ENCODE results near the gene PAK3. TPM values are rescaled to one million over a fixed set of nuclear protein-coding genes. Genes with fewer than 3 reads are reported as not detected.

The PAK3 gene
- total and polyA plus RNA-seq, 2 donors (not counting 3 experiments of a cell fraction or from before 2014, with no cell fraction given) = 0.01 to 0.15 TPM

GRCh38 chrX:111260451-111260850, 164.5 kb downstream of the PAK3 start:
- DNase-seq (ENCODE audit: low read depth, low spot score) (no peak), FAIRE-seq (no peak)
- ChIA-PET CTCF (no interaction called here), POLR2A (no interaction called here)
- Histone ChIP-seq H3K9me1 (replicated peaks; ENCODE audit: control insufficient read depth, extremely low read depth, insufficient read depth, low read length) (no peaks in the 10 kb centered on the region), H3K9ac (replicated peaks; ENCODE audit: extremely low read depth, insufficient read depth, low read length) (no peak overlapping the region), H3K9me3 (replicated peaks; ENCODE audit: control insufficient read depth, insufficient read depth, low read length) (no peaks in the 10 kb centered on the region), H3K27me3 (ENCODE audit: control insufficient read depth in 2 of 2, insufficient read depth in 2 of 2, low read length in 2 of 2) (no peaks in the 10 kb centered on the region), H3K4me1 (ENCODE audit: control insufficient read depth, extremely low read depth, insufficient read depth, low read length) (no peaks in the 10 kb centered on the region), H3K4me2 (ENCODE audit: insufficient read depth, low read length) (no peak overlapping the region), H4K20me1 (replicated peaks; ENCODE audit: control insufficient read depth, extremely low read depth, insufficient read depth, low read length) (no peaks in the 10 kb centered on the region), H3K4me3 (replicated peaks in 1 of 3; ENCODE audit: insufficient read depth in 1 of 3, low read depth in 1 of 3, low read length in 3 of 3) (no peak overlapping the region), H3K36me3 (ENCODE audit: control insufficient read depth in 2 of 2, extremely low read depth in 1 of 2, insufficient read depth in 2 of 2, low read length in 2 of 2) (no peaks in the 10 kb centered on the region), H2AFZ (ENCODE audit: low read depth, low read length) (no peak overlapping the region), H3K27ac (ENCODE audit: insufficient read depth, low read depth, low read length) (no peak overlapping the region), H3K79me2 (ENCODE audit: control insufficient read depth, insufficient read depth, low read length) (no peaks in the 10 kb centered on the region)
- BruUV-seq (replicated peaks) = no TSS peak
- TF ChIP-seq MAX (IDR thresholded peaks at IDR 0.05; ENCODE audit: insufficient read depth, insufficient read length) (no peak), CTCF (IDR thresholded peaks at IDR 0.05; ENCODE audit: extremely low read depth in 1 of 2, insufficient read depth in 1 of 2, low read depth in 1 of 2, low read length in 2 of 2) (no peak), POLR2AphosphoS5 (IDR thresholded peaks at IDR 0.05; ENCODE audit: insufficient read depth, low read depth, low read length) (no peak)
- intact Hi-C loops (cut with micrococcal nuclease) = no loop called here
- dilution Hi-C loops (cut with MboI; ENCODE audit: extremely low pct_ligation_motif_present, low sequenced_read_pairs) = no loop called here

- no peaks in the 10 kb centered on the region for H3K9me3 ChIP-seq (replicated peaks; ENCODE audit: control insufficient read depth, insufficient read depth, low read length)
- no peaks in the 10 kb centered on the region for H3K36me3 ChIP-seq (ENCODE audit: control insufficient read depth in 2 of 2, extremely low read depth in 1 of 2, insufficient read depth in 2 of 2, low read length in 2 of 2)
- ChIA-PET POLR2A (no interaction called here), CTCF (no interaction called here)
- no peaks in the 10 kb centered on the region for H4K20me1 ChIP-seq (replicated peaks; ENCODE audit: control insufficient read depth, extremely low read depth, insufficient read depth, low read length)
- no peak overlapping the region for H3K4me3 ChIP-seq (replicated peaks in 1 of 3; ENCODE audit: insufficient read depth in 1 of 3, low read depth in 1 of 3, low read length in 3 of 3)
- BruUV-seq (replicated peaks) = no TSS peak
- TF ChIP-seq JUN (IDR thresholded peaks at IDR 0.05; ENCODE audit: borderline replicate concordance, insufficient read depth, insufficient read length, low read depth) (no peak), EZH2 (IDR thresholded peaks at IDR 0.05; ENCODE audit: borderline replicate concordance, low read depth, low read length, severe bottlenecking) (no peak), POLR2AphosphoS5 (IDR thresholded peaks at IDR 0.05; ENCODE audit: insufficient read depth, low read depth, low read length) (no peak), GATA2 (IDR thresholded peaks at IDR 0.05; ENCODE audit: insufficient read depth, insufficient read length, low read depth, low read length) (no peak), MAX (IDR thresholded peaks at IDR 0.05; ENCODE audit: insufficient read depth, insufficient read length) (no peak), POLR2A (IDR thresholded peaks at IDR 0.05; ENCODE audit: low read depth, low read length) (no peak), MYC (IDR thresholded peaks at IDR 0.05; ENCODE audit: low read depth, low read length) (no peak), CTCF (IDR thresholded peaks at IDR 0.05; ENCODE audit: extremely low read depth in 1 of 2, insufficient read depth in 1 of 2, low read depth in 1 of 2, low read length in 2 of 2) (no peak), FOS (IDR thresholded peaks at IDR 0.05; ENCODE audit: borderline replicate concordance, insufficient read depth, low read length) (no peak)
- H3K27ac ChIP-seq (ENCODE audit: insufficient read depth, low read depth, low read length) = no peak overlapping the region
- no peaks in the 10 kb centered on the region for H3K4me1 ChIP-seq (ENCODE audit: control insufficient read depth, extremely low read depth, insufficient read depth, low read length)
- no peak overlapping the region for H2AFZ ChIP-seq (ENCODE audit: low read depth, low read length)
- FAIRE-seq = no peak
- dilution Hi-C loops (cut with MboI; ENCODE audit: extremely low pct_ligation_motif_present, low sequenced_read_pairs) (no loop called here), intact Hi-C loops (cut with micrococcal nuclease) (no loop called here)
- H3K4me2 ChIP-seq (ENCODE audit: insufficient read depth, low read length) = no peak overlapping the region
- no peaks in the 10 kb centered on the region for H3K79me2 ChIP-seq (ENCODE audit: control insufficient read depth, insufficient read depth, low read length)
- no peaks in the 10 kb centered on the region for H3K27me3 ChIP-seq (ENCODE audit: control insufficient read depth in 2 of 2, insufficient read depth in 2 of 2, low read length in 2 of 2)
- H3K9me1 ChIP-seq (replicated peaks; ENCODE audit: control insufficient read depth, extremely low read depth, insufficient read depth, low read length) = no peaks in the 10 kb centered on the region
- no peak overlapping the region for H3K9ac ChIP-seq (replicated peaks; ENCODE audit: extremely low read depth, insufficient read depth, low read length)
- DNase-seq (ENCODE audit: low read depth, low spot score) = no peak
These were observed 166.1 kb downstream of the PAK3 start for GRCh38 chrX:111262086-111262485.
